ELF-1 (cell line): ENCODE results near the gene TRIM44.
"Not testable (repeated sequence)": the region's sequence is repeated elsewhere in the genome, so short reads cannot be mapped to it uniquely, and the experiment has no call there.

Experiments used
- DNase-seq: peaks from one replicate; pipeline ENCODE4 v3.0.0-alpha.2; 2016; ENCODE audit warnings: low read depth, low spot score

Gene TRIM44

GRCh38 chr11:35753573-35753972 lies 91.0 kb downstream of the TRIM44 start:
- DNase-seq, result not testable (repeated sequence)

GRCh38 chr11:35759951-35760350 lies 97.4 kb downstream of the TRIM44 start:
- DNase-seq, result peak; percentile 49

DNA sequence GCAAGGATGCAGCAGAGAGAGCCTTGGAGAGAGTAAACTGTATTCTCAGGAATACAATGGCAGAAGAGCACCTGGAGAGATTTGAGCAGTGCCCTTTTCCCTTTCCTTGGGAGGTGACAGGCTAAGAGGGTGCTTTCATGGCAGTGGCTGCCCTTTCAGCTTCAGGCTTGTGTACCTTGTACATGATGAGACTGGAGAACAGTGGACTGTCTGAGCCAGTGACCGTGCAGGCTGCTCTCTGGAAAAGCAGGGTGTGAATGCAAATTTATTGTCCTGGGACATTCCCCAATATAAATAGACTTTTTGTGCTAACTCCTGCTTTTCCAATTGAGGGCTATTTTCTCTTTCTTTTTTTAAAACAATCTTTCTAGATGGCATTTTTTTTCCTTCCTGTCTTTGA lies 99.3 kb downstream of the TRIM44 start:
- DNase-seq, result no peak

GRCh38 chr11:35763301-35763700 lies 100.7 kb downstream of the TRIM44 start:
- no peak for DNase-seq

GRCh38 chr11:35763765-35764164 lies 101.2 kb downstream of the TRIM44 start:
- DNase-seq, result no peak

DNA sequence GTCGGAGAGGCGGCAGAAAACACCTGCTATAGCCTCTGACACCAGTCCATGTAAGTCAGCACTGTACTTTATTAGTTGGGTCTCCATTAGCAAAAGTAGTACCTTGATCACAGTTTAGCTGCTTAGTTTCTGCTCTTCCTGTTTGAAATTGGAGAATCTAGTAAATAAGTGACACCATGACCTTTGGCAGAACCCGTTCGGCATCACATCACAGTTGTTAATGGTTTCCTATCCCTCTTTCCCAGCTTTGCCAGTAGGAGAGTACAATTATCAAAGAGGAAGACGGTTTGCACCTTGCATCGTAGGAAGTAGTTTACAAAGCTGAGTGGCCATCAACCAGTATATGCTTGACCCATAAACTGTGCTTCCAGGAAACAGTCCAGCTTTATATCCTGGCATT lies 101.8 kb downstream of the TRIM44 start:
- DNase-seq, result no peak

DNA sequence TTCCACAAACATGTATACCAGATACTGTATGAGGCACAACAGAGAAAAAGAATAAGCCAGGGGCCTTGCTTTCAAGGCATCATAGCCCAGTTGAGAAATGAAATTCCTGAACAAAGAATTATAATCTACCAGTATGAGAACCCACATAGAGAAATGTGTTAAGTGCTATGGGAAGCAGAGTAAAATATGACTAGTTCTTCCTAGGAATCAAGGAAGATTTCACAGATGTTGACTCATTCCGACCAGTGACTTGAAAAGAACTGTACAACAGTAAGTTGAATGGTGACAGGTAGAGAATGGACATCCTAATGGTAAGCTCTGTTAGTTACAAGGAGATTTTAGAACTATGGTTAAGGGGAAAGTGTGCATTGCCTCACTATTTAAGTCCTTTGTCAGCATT lies 102.6 kb downstream of the TRIM44 start:
- no peak for DNase-seq

DNA sequence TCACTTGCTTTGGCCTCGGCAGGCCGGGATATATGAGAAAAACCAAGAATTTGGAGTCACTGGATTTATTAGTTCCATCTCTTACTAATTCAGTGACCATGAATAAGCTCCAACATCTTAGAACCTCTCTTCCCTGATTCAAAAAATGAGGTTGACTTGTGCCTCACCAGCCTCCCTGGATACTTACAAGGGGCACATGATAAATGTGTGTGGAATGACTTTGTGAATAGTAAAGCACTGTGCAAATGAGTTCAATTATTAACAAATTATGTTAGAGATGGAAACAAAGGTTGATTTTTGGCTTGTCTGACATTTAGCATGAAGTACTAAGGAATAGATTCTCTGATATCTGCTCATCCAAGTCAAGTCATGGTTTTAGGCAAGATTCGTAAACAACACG lies 104.1 kb downstream of the TRIM44 start:
- no peak for DNase-seq

- not testable (repeated sequence) for DNase-seq
Measured at GRCh38 chr11:35770425-35770824, 107.8 kb downstream of the TRIM44 start.

GRCh38 chr11:35771722-35772121 lies 109.1 kb downstream of the TRIM44 start:
- DNase-seq, result no peak

- not testable (repeated sequence) for DNase-seq
Measured at GRCh38 chr11:35777241-35777640, 114.7 kb downstream of the TRIM44 start.

GRCh38 chr11:35778943-35779342 lies 116.4 kb downstream of the TRIM44 start:
- DNase-seq, result not testable (repeated sequence)

DNA sequence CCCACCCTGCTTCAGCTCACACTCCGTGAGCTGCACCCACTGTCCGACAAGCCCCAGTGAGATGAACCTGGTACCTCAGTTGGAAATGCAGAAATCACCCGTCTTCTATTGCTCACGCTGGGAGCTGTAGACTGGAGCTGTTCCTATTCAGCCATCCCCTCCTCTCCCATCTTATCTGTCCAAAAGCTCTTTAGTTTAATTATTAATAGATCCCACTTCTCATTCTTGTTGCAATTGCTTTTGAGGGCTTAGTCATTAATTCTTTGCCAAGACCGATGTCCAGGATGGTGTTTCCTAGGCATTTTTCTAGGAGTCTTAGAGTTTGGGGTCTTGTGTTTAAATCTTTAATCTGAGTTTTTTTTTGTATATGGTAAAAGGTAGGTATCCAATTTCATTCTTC lies 116.8 kb downstream of the TRIM44 start:
- no peak for DNase-seq

GRCh38 chr11:35780951-35781860 lies 118.6 kb downstream of the TRIM44 start:
- no peak for DNase-seq

DNA sequence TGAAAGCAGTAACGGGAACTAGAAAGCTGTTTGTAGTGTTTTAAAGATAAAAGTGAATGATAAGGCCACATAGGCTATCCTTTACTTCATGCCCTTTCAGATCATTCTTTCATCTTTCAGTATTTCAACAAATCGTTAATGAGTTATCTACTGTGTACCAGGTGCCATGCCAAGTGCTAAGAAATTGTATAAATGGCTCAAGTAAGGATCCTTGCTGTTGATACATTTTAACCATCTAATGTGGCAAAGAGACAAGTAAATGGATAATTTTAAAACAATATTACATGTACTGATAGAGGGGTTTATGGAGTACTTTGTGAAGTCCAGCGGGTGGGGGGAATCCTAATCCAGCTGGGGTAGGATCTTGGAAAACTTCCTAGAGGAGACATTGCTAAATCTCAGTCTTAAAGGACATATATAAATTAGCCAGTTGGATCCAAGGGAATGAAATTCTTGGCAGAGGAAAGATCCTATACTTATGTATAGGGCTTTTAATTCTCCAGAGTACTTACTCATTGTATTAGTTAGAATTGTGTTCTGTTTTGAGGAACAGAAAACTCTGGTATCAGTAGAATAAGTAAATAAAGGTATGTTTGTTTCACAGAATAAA lies 119.4 kb downstream of the TRIM44 start:
- DNase-seq, result no peak

DNA sequence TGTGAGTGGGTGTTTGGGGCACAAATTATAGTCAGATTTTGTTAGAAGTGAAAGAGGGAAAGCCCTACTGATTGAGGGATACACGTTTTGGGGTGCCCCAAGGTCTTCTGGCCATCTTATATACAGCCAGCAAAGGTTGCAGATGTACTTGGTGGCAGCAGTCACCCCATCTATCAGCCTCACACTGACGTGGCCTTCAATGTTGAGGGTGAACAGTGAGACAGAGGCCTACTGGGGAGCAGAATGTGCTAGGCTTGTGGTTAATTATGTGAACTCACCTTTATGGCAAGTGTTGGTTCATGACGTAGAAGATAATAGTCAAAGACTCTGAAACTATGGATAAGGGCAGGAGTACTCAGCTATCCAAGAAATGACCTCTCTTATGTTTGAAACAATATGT lies 121.2 kb downstream of the TRIM44 start:
- DNase-seq, result no peak

GRCh38 chr11:35784699-35785098 lies 122.1 kb downstream of the TRIM44 start:
- DNase-seq, result no peak

DNA sequence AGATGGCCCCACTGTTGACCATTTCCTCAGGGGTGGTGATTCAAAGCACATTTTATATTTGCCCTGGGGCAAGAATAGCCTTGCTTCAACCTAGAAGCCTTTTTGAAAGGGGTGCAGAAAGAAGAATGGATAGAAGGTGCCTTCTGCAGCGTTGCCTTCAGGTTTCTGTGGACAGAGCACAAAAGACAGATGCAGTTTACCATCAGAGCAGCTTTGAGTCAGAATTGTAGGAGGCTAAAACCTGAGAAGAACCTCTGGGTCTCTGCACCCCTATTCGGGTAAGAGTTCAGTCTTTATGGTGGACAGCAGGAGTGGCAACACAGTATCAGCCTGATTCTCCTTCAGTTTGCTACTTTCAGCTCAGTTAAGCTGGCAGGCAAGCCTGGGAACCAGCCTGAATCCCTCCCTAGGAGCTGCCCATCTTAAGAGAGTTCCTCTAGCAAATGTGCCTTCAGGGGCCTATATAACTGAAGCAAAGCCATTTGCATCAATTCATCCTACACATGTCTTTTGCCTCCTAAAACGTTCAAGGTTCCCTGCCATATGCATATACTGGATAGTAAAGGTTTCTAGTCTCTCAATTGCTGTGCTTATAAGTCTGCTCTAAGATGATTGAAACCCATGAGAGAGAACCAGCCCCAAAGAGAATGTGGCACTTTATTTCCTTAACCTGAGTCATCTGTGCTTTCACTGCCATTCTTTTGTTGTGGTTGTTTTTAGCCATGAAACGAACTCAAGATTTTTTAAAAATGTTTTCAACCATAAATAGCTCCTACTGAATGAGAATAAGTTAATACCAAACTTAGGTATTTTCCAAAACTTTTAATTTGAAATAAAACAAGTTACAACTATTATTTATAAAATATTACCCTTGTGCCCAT lies 123.0 kb downstream of the TRIM44 start:
- no peak for DNase-seq

GRCh38 chr11:35786188-35786587 lies 123.6 kb downstream of the TRIM44 start:
- DNase-seq, result no peak

- DNase-seq, result peak; percentile 4
Measured at GRCh38 chr11:35787013-35787504, 124.5 kb downstream of the TRIM44 start.

DNA sequence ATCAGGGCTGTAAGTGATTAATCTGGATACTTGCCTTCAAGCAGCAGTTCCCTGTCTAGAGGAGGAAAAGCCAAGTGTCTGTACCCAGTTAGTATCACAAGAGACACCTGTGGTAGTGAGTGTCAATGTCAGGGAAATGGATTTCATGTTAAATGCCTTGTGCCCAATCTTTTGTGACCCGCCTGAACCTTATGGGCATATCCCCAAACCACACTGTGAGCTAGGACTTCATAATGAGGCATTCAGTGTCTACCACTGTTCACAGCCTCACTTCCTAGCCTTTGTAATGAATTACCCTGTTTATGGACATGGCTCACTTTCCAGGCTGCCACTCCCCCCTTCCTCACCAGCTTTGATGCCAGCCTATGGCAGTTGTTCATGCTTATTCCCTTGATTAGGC lies 125.1 kb downstream of the TRIM44 start:
- no peak for DNase-seq
